Common myeloid progenitor, CD34-positive (primary cell): ENCODE measurements around the gene DBNL.
"Not testable (repeated sequence)": the region's sequence is repeated elsewhere in the genome, so short reads cannot be mapped to it uniquely, and the experiment has no call there.

Source experiments
- CTCF ChIA-PET: fragments of 350-600 bp; sonication (Branson Sonifier 250); formaldehyde crosslinking; loops from one replicate; lab custom pipeline; 2021; ENCODE audit warnings: antibody characterized with exemption; lab: Charles Lee
- POLR2A ChIA-PET: fragments of 350-600 bp; sonication (Branson Sonifier 250); formaldehyde crosslinking; loops from one replicate; lab custom pipeline; 2021; ENCODE audit warnings: antibody characterized with exemption; lab: Charles Lee
- DNase-seq, 3 donors: peaks; one replicate each; pipeline versions ENCODE4 v3.0.0 to v3.0.0-alpha.2; 2013
- H3K27ac ChIP-seq, 2 experiments: 1 replicate in 1 of 2; 2 replicates in 1 of 2; pipeline ENCODE4 v1.7.0; 2013; ENCODE audit warnings: inconsistent platforms in 2 of 2, low read length in 2 of 2, mild to moderate bottlenecking in 2 of 2, low read depth in 1 of 2, moderate library complexity in 1 of 2; ENCODE audit not compliant: severe bottlenecking in 2 of 2, insufficient read depth in 1 of 2, poor library complexity in 1 of 2
- H3K27me3 ChIP-seq, 5 experiments: replicated peaks in 2 of 5; 1 replicate in 3 of 5; 2 replicates in 2 of 5; pipeline versions ENCODE4 v1.6.1 to v1.7.0; 2013; ENCODE audit warnings: low read length in 4 of 5, mild to moderate bottlenecking in 2 of 5, moderate library complexity in 2 of 5, inconsistent platforms in 1 of 5; ENCODE audit not compliant: insufficient read depth in 5 of 5, control insufficient read depth in 4 of 5
- H3K36me3 ChIP-seq, 4 experiments: 1 replicate in 2 of 4; 2 replicates in 2 of 4; pipeline versions ENCODE4 v1.6.1 to v1.7.0; 2013; ENCODE audit warnings: low read length in 3 of 4, control low read depth in 1 of 4, mild to moderate bottlenecking in 1 of 4; ENCODE audit not compliant: control insufficient read depth in 4 of 4, insufficient read depth in 4 of 4
- H3K4me1 ChIP-seq, 4 experiments: 1 replicate in 3 of 4; 2 replicates in 1 of 4; pipeline versions ENCODE4 v1.6.1 to v1.7.1; 2013; ENCODE audit warnings: low read length in 3 of 4, mild to moderate bottlenecking in 3 of 4, control low read depth in 1 of 4, inconsistent platforms in 1 of 4, moderate library complexity in 1 of 4; ENCODE audit not compliant: control insufficient read depth in 4 of 4, insufficient read depth in 4 of 4; ENCODE audit errors: control extremely low read depth in 1 of 4
- H3K4me3 ChIP-seq, 7 experiments: 1 replicate in 4 of 7; 2 replicates in 3 of 7; pipeline versions ENCODE4 v1.5.1 to v1.7.0; 2013; ENCODE audit warnings: mild to moderate bottlenecking in 7 of 7, low read length in 6 of 7, moderate library complexity in 6 of 7, inconsistent platforms in 2 of 7, low read depth in 2 of 7, control low read depth in 1 of 7; ENCODE audit not compliant: insufficient read depth in 4 of 7, control insufficient read depth in 1 of 7; ENCODE audit errors: extremely low read depth in 1 of 7
- H3K9me3 ChIP-seq, 5 experiments: 1 replicate in 4 of 5; 2 replicates in 1 of 5; pipeline versions ENCODE4 v1.6.1 to v1.7.1; 2013; ENCODE audit warnings: low read length in 4 of 5, mild to moderate bottlenecking in 2 of 5, inconsistent platforms in 1 of 5, low read depth in 1 of 5, moderate library complexity in 1 of 5; ENCODE audit not compliant: control insufficient read depth in 4 of 5, insufficient read depth in 2 of 5; ENCODE audit errors: control extremely low read depth in 1 of 5
- WGBS: methylation state at CpG from one replicate; pipeline ENCODE4 v1.1.5; 2013; ENCODE audit not compliant: insufficient coverage; 5-methylcytosine and 5-hydroxymethylcytosine counted together

The DBNL gene

DNA sequence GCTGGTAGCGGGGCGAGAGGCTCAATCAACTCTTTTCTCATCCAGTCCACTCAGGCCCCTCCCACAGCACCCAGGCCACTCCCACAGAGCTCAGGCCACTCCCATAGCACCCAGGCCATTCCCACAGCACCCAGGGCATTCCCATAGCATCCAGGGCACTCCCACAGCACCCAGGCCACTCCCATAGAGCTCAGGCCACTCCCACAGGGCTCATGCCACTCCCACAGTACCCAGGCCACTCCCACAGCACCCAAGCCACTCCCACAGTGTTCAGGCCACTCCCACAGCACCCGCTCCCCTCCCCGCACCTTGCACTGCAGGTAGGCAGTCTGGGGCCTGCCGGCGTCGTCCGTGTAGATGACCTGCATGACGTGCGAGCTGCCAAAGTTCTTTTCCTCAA, 8.1 kb upstream of the DBNL start:
- H3K27me3 ChIP-seq, POLR2A ChIA-PET, H3K9me3 ChIP-seq, H3K36me3 ChIP-seq, CTCF ChIA-PET, H3K27ac ChIP-seq, H3K4me3 ChIP-seq: not testable (repeated sequence)
- peaks cover 0 to 10% (median 2%) of the 10 kb centered on the region in 4 experiments for H3K4me1 ChIP-seq
- DNase-seq: peak in 2 of 3 donors; percentile 21 to 24
- WGBS: no CpG with 5 or more reads among the region's 10 CpGs

DNA sequence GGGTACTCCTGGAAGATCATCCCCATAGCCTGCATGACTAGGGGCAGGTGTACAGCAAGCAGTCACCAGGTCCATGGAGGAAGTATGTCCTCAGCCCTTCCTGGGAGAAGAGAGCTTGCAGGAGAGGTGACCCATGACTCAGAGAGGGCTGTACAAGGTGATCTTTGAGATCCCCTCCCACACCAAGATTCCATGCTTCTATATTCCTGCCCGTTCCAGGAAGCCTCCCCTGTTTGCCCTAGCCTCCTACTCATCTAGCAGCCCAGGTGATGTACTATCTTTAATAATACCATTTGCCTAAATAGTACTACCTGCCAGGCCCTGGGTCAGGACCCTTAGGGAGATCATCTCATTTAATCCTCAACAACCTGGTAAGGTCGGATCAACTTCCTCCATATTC, 6.6 kb upstream of the DBNL start:
- whole genome bisulfite sequencing: 100% methylated on average over 1 of the region's 2 CpGs
- H3K4me3 ChIP-seq, H3K27me3 ChIP-seq, POLR2A ChIA-PET, H3K9me3 ChIP-seq, H3K27ac ChIP-seq, DNase-seq, CTCF ChIA-PET, H3K36me3 ChIP-seq: not testable (repeated sequence)
- H3K4me1 ChIP-seq: peaks cover 0 to 10% (median 2%) of the 10 kb centered on the region in 4 experiments

DNA sequence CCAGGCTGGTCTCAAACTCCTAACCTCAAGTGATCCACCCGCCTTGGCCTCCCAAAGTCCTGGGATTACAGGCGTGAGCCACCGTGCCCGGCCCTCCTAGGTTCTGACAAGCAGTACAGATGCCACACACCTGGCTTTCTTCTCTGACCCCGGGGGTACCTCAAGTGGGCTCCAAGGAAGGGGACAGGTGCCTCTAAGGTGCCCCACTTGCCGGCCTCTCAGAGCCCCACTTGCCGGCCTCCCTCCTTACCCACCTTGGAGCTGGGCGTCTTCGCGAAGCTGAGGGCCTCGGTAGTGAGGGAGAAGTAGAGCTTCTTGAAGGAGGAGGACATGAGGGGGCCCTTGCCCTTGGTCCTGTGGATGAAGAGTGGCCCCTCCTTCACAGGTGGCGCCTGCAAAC, 5.9 kb upstream of the DBNL start:
- WGBS: no CpG with 5 or more reads among the region's 12 CpGs

DNA sequence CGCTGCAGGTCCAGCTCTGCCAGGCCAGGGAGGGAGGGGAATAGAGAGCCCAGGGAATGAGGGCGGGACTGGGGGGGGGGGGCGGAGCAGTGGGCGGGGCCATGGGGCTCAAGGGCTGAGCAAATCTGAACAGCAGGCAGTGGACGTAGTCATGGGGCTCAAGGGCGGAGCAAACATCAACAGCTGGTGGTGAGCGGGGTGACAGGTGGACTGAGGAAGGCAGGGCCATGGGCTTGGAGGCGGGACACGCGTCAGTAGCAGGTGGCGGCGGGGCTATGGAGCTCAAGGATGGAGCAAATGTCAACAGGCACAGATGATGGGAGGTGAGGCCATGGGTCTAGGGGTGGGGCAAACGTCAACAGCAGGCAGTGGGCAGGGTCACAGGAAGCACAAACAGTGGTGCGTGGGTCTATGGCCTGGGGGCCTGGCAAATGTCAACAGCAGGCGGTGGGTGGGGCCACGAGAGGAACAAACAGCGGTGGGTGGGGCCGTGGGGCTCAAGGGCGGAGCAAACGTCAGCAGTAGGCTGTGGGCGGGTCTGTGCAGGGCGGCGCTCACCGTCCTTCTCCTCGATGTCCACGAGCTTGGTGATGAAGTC, 5.4 kb upstream of the DBNL start:
- H3K27ac ChIP-seq, H3K36me3 ChIP-seq, H3K9me3 ChIP-seq, H3K27me3 ChIP-seq, CTCF ChIA-PET, POLR2A ChIA-PET: not testable (repeated sequence)
- DNase-seq: peak; percentile 86 to 94 (median 90)
- peak overlapping the region in 3 of 7 experiments; percentile 25 to 64 (median 40) for H3K4me3 ChIP-seq
- WGBS: 0% methylated on average over 2 of the region's 26 CpGs
- peaks cover 4 to 17% (median 8%) of the 10 kb centered on the region in 4 experiments for H3K4me1 ChIP-seq

More for the DNA sequence above, 5.9 kb upstream of the DBNL start:
- H3K27ac ChIP-seq, H3K4me3 ChIP-seq, H3K9me3 ChIP-seq, POLR2A ChIA-PET, H3K36me3 ChIP-seq, CTCF ChIA-PET, DNase-seq, H3K27me3 ChIP-seq: not testable (repeated sequence)
- H3K4me1 ChIP-seq: peaks cover 0 to 12% (median 3%) of the 10 kb centered on the region in 4 experiments

DNA sequence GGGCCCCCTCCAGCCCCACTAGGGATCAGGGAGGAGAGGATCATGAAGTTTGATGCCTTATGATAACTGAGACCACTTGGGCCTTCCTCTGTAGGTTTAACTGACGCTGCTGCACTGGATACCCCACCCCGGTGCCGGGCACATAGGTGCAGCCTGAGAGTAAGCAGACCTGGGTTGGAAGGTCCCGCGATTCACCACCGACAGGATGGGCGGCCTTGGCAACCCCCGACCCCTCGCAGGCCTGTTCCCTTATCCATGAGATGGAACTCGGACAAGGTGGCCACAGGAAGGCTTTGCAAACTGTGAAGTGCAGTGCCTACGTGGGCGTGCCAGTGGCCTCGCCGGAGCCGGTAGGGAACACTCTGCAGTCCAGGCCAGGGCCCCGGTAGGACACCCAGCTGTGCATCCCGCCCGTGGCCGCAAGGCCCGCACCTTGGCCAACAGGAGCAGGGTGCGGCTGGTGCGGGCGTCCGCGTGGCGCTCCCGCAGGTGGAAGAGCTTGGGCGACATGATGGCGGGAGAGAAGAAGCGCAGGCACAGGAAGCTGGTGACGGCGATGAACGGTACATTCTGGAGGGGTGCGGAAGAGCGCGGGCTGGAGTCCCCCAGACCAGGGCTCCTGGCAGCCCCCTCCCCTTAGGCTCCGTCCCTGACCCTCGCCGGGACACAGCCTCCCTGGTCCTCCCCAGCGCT, 4.6 kb upstream of the DBNL start:
- H3K9me3 ChIP-seq, POLR2A ChIA-PET, H3K36me3 ChIP-seq, H3K27me3 ChIP-seq, H3K27ac ChIP-seq, CTCF ChIA-PET, DNase-seq: not testable (repeated sequence)
- Histone ChIP-seq H3K4me1 (peaks cover 6 to 19% (median 12%) of the 10 kb centered on the region in 4 experiments), H3K4me3 (peak overlapping the region in 2 of 7 experiments; percentile 60 to 79)
- WGBS: 0% methylated on average over 4 of the region's 40 CpGs

DNA sequence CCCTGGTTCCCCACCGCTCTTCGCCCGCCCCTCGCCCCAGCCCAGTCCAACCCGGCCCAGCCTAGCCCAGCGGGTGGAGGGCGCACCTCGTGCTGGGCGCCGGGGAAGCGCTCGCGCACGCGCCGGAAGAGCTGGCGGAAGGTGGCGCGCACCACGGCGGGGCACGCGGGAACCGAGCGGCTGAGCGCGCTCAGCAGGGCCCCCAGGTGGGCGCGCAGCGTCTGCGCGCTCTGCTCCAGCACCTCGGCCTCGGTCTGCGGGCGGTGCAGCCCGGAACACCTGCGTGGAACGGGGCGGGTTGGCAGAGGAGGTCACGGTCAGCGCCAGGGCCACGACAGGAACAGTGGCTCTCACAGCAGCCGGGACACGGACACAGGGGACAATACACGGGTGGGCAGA, 4.0 kb upstream of the DBNL start:
- Histone ChIP-seq H3K4me3 (peak overlapping the region in 6 of 7 experiments; percentile 37 to 79 (median 54)), H3K4me1 (peaks cover 10 to 25% (median 17%) of the 10 kb centered on the region in 4 experiments)
- H3K27ac ChIP-seq, POLR2A ChIA-PET, H3K9me3 ChIP-seq, H3K27me3 ChIP-seq, H3K36me3 ChIP-seq, CTCF ChIA-PET: not testable (repeated sequence)
- peak; percentile 49 to 76 (median 63) for DNase-seq
- 0% methylated on average over 6 of the region's 46 CpGs for whole genome bisulfite sequencing

DNA sequence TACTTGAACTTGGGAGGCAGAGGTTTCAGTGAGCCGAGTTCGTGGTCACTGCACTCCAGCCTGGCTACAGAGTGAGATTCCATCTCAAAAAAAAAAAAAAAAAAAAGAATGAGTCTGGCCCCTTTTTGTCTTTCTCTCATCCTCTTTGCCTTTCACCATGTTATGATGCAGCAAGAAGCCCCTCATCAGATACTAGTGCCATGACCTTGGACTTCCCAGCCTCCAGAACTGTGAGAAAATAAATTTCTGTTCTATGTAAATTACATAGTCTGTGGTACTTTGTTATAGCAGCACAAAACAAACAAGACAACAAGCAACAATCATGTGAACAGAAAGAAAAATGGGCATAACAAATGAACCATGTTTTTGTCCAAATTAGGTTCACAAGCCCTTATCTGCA, 2.3 kb upstream of the DBNL start:
- Histone ChIP-seq H3K36me3 (peaks cover 0 to 12% (median 4%) of the 10 kb centered on the region in 4 experiments), H3K9me3 (no peaks in the 10 kb centered on the region), H3K4me1 (peaks cover 19 to 42% (median 30%) of the 10 kb centered on the region in 4 experiments), H3K4me3 (no peak overlapping the region), H3K27ac (no peak overlapping the region), H3K27me3 (no peaks in the 10 kb centered on the region)
- 90% methylated on average over 2 of the region's 2 CpGs for WGBS
- CTCF ChIA-PET: no interaction called here
- POLR2A ChIA-PET: no interaction called here
- no peak for DNase-seq
